Lung (tissue), 12 donors: ENCODE data around the gene SCML1. TPM values are rescaled to one million over a fixed set of nuclear protein-coding genes. Genes with fewer than 3 reads are reported as not detected.

Experiments
- ATAC-seq: fragments of 200-7000 bp; cut with Tn5 transposase; one replicate; pipeline ENCODE4 v1.9.1; 2020; ENCODE audit warnings: moderate number of reproducible peaks; ENCODE audit not compliant: insufficient read depth, low FRiP score
- DNase-seq, 3 donors: peaks; one replicate each; pipeline ENCODE4 v3.0.0-alpha.2; 2013 to 2017
- H3K27ac ChIP-seq, 2 donors: one replicate each; pipeline ENCODE4 v1.5.1; 2013; ENCODE audit warnings: mild to moderate bottlenecking in 2 of 2, moderate library complexity in 2 of 2, control low read depth in 1 of 2, inconsistent platforms in 1 of 2, low read depth in 1 of 2, low read length in 1 of 2
- H3K27me3 ChIP-seq, 3 donors: one replicate each; pipeline ENCODE4 v1.5.1; 2013; ENCODE audit warnings: low read length in 2 of 3; ENCODE audit not compliant: control insufficient read depth in 3 of 3, insufficient read depth in 3 of 3
- H3K36me3 ChIP-seq, 4 donors: one replicate each; pipeline ENCODE4 v1.5.1; 2013; ENCODE audit warnings: low read length in 4 of 4, mild to moderate bottlenecking in 1 of 4, moderate library complexity in 1 of 4; ENCODE audit not compliant: control insufficient read depth in 4 of 4, insufficient read depth in 4 of 4
- H3K4me1 ChIP-seq, 5 donors: one replicate each; pipeline ENCODE4 v1.5.1; 2013; ENCODE audit warnings: low read length in 5 of 5, mild to moderate bottlenecking in 2 of 5, moderate library complexity in 1 of 5; ENCODE audit not compliant: control insufficient read depth in 5 of 5, insufficient read depth in 5 of 5
- H3K4me3 ChIP-seq: one replicate; pipeline ENCODE4 v1.5.1; 2013; ENCODE audit warnings: mild to moderate bottlenecking, control low read depth, moderate library complexity
- H3K9ac ChIP-seq, 2 donors: one replicate each; pipeline ENCODE4 v1.5.1; 2013; ENCODE audit warnings: low read length in 2 of 2, control low read depth in 1 of 2; ENCODE audit not compliant: insufficient read depth in 1 of 2
- H3K9me3 ChIP-seq, 4 donors: one replicate each; pipeline ENCODE4 v1.5.1; 2013; ENCODE audit warnings: low read length in 3 of 4, mild to moderate bottlenecking in 1 of 4, moderate library complexity in 1 of 4; ENCODE audit not compliant: control insufficient read depth in 4 of 4, insufficient read depth in 3 of 4
- CTCF ChIP-seq: IDR thresholded peaks from 2 replicates; pipeline ENCODE4 v1.5.1; 2012; ENCODE audit warnings: mild to moderate bottlenecking; ENCODE audit errors: control extremely low read depth, extremely low read depth
- WGBS, 2 donors: extraction: QIAGEN DNeasy Blood & Tissue Kit; methylation state at CpG; one replicate each; pipeline ENCODE4 v1.1.7; 2013; 5-methylcytosine and 5-hydroxymethylcytosine counted together
- polyA plus RNA-seq, 2 donors: library from polyadenylated mRNA; stranded (reverse); fragments of 200-250 nt; gene quantifications; one replicate each; pipeline ENCODE4 v1.2.1, GENCODE V29; 2013
- total RNA-seq, 2 donors: library from RNA; depleted of rRNA in 1 of 2; stranded (reverse); fragments of >200 nt in 1 of 2; gene quantifications; one replicate each; pipeline ENCODE4 v1.2.1, GENCODE V29; 2014 to 2021
- donor health status: control.
- donor health status: control.
- donor health status: Bipolar disorder and iron deficiency.
- donor health status: healthy.
- donor health status: DM: yes; HTN: yes; CAD: no.

SCML1 gene
- total and polyA plus RNA-seq, 4 donors, result 6.5 to 30.8 (median 14.5) TPM

DNA sequence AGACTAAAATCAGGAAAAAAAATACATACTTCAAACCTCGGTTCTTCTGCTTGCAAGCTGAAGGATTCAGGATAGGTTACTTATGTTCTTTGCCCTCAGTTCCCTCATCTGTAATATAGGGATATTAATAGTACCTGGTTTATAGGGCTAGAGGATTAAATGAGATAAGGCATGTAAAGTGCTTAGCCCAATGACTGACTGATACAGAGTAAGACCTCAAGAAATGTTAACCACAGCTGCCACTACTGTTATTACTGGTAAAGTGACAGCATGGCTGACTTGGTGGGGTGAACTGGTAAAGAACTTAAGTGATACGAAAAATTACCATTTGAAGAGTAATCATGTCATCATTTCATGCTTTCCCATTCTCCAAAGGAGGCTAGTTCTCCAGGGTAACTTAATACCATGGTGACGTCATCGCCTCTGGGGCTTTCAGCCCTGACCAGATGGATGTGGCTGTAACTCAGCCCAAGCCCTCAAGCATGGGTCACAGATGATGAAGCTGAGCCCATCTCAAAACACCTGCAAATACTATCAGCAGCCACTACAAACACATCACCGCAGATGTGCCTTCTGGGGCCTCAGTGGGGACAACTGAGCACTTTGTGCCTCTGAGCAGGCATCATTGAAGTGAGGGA is 44.5 kb upstream of the SCML1 start:
- Histone ChIP-seq H3K9me3 (no peaks in the 10 kb centered on the region), H3K36me3 (no peaks in the 10 kb centered on the region), H3K4me3 (no peak overlapping the region), H3K4me1 (peaks cover 0 to 1% (median 0%) of the 10 kb centered on the region in 5 donors), H3K9ac (no peak overlapping the region), H3K27me3 (peaks cover 0 to 43% (median 18%) of the 10 kb centered on the region in 3 donors), H3K27ac (no peak overlapping the region)
- TF ChIP-seq CTCF, result no peak
- WGBS, 2 donors, result 76 to 94% methylated on average over 5 of the region's 5 CpGs
- DNase-seq (no peak), ATAC-seq (no peak)

DNA sequence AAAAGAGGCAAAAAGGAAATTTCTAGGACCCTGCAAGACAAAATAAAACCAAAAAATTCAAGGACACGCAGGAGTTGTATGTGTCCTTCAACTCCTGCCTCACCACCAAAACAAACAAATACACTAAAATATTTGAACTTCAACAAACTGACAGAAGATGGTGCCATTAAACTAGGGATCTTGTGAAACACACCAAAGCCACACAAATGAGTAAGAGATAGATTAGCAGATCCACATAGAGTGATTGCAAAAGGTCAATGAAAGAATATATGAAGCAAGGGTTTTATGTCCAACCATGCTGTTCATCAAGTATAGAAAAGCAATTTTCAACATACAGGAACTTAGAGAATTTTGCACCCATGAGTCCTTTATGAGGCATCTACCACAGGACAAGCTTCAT is 40.1 kb upstream of the SCML1 start:
- Histone ChIP-seq H3K36me3 (no peaks in the 10 kb centered on the region), H3K4me3 (no peak overlapping the region), H3K4me1 (no peaks in the 10 kb centered on the region), H3K9me3 (no peaks in the 10 kb centered on the region), H3K9ac (no peak overlapping the region), H3K27ac (no peak overlapping the region), H3K27me3 (peaks cover 0 to 40% (median 18%) of the 10 kb centered on the region in 3 donors)
- no peak for ATAC-seq
- no peak for TF ChIP-seq CTCF
- 72 to 83% methylated on average over 1 of the region's 1 CpG for WGBS, 2 donors
- DNase-seq, result peak in 1 of 3 donors; percentile 28

GRCh38 chrX:17700976-17701375 is 36.3 kb upstream of the SCML1 start:
- Histone ChIP-seq H3K27me3 (peaks cover 0 to 40% (median 15%) of the 10 kb centered on the region in 3 donors), H3K36me3 (no peaks in the 10 kb centered on the region), H3K9me3 (no peaks in the 10 kb centered on the region), H3K27ac (no peak overlapping the region), H3K4me3 (no peak overlapping the region), H3K4me1 (no peaks in the 10 kb centered on the region), H3K9ac (no peak overlapping the region)
- no peak for TF ChIP-seq CTCF
- ATAC-seq (no peak), DNase-seq (no peak)
- WGBS, 2 donors, result 66 to 78% methylated on average over 1 of the region's 1 CpG

GRCh38 chrX:17703201-17703600 is 34.1 kb upstream of the SCML1 start:
- H3K36me3 ChIP-seq, result no peaks in the 10 kb centered on the region
- TF ChIP-seq CTCF, result no peak
- no peaks in the 10 kb centered on the region for H3K4me1 ChIP-seq
- H3K4me3 ChIP-seq, result no peak overlapping the region
- H3K9ac ChIP-seq, result no peak overlapping the region
- no peaks in the 10 kb centered on the region for H3K9me3 ChIP-seq
- H3K27me3 ChIP-seq, result peaks cover 0 to 35% (median 18%) of the 10 kb centered on the region in 3 donors
- 73 to 100% methylated on average over 2 of the region's 2 CpGs for WGBS, 2 donors
- ATAC-seq (no peak), DNase-seq (no peak)
- H3K27ac ChIP-seq, result no peak overlapping the region
